OCI-LY1 (cell line): Measurements from ENCODE around the gene B4GALT7.

Experiments
- H2AFZ ChIP-seq: fragments of 200-600 bp; sonication (generic), shearing (Covaris generic); 2 replicates; pipeline ENCODE4 v1.6.0; 2014; ENCODE audit warnings: antibody characterized with exemption, mild to moderate bottlenecking, low read length
- H3F3A ChIP-seq: fragments of 200-600 bp; sonication (generic), shearing (Covaris generic); 2 replicates; pipeline ENCODE4 v1.6.0; 2014; ENCODE audit warnings: mild to moderate bottlenecking, antibody characterized with exemption, low read length, moderate library complexity; ENCODE audit not compliant: insufficient read depth
- H3K27ac ChIP-seq: fragments of 200-600 bp; sonication (generic); 2 replicates; pipeline ENCODE4 v1.5.1; 2014; ENCODE audit warnings: low read length, mixed run types, mild to moderate bottlenecking, low read depth; ENCODE audit not compliant: poor library complexity, severe bottlenecking
- H3K27me3 ChIP-seq: fragments of 200-600 bp; sonication (generic); 2 replicates; pipeline ENCODE4 v1.6.0; 2014; ENCODE audit warnings: antibody characterized with exemption, mild to moderate bottlenecking, low read length, moderate library complexity; ENCODE audit not compliant: insufficient read depth
- H3K36me3 ChIP-seq: fragments of 200-600 bp; sonication (generic); 2 replicates; pipeline ENCODE4 v1.6.1; 2014; ENCODE audit warnings: mild to moderate bottlenecking, antibody characterized with exemption, low read length, moderate library complexity, mixed read lengths; ENCODE audit not compliant: insufficient read depth
- H3K4me1 ChIP-seq: fragments of 200-600 bp; sonication (generic); 2 replicates; pipeline ENCODE4 v1.5.1; 2014; ENCODE audit warnings: mild to moderate bottlenecking, low read length, moderate library complexity; ENCODE audit not compliant: insufficient read depth, severe bottlenecking
- H3K4me2 ChIP-seq: fragments of 200-600 bp; sonication (generic), shearing (Covaris generic); 2 replicates; pipeline ENCODE4 v1.6.1; 2014; ENCODE audit warnings: low read length
- H3K4me3 ChIP-seq: fragments of 200-600 bp; sonication (generic); 2 replicates; pipeline ENCODE4 v1.5.1; 2014; ENCODE audit warnings: low read length, low read depth, mild to moderate bottlenecking, mixed read lengths; ENCODE audit not compliant: poor library complexity, severe bottlenecking
- H3K79me2 ChIP-seq: fragments of 200-600 bp; shearing (Covaris generic); 2 replicates; pipeline ENCODE4 v1.6.1; 2016; ENCODE audit warnings: mixed run types, low read length, mixed read lengths; ENCODE audit not compliant: insufficient read depth
- H3K9ac ChIP-seq: fragments of 200-600 bp; sonication (generic), shearing (Covaris generic); 2 replicates; pipeline ENCODE4 v1.6.1; 2014; ENCODE audit warnings: mild to moderate bottlenecking, low read length, mixed read lengths
- H3K9me2 ChIP-seq: fragments of 200-600 bp; sonication (generic), shearing (Covaris generic); 2 replicates; pipeline ENCODE4 v1.6.1; 2014; ENCODE audit warnings: low read depth, mild to moderate bottlenecking, low read length, mixed read lengths
- H3K9me3 ChIP-seq: fragments of 200-600 bp; shearing (Covaris generic); 2 replicates; pipeline ENCODE4 v1.6.1; 2014; ENCODE audit warnings: low read length, mixed read lengths
- H4K20me1 ChIP-seq: fragments of 200-600 bp; sonication (generic), shearing (Covaris generic); 2 replicates; pipeline ENCODE4 v1.6.0; 2016; ENCODE audit warnings: mild to moderate bottlenecking, low read length; ENCODE audit not compliant: insufficient read depth
- CTCF ChIP-seq: fragments of 200-600 bp; sonication (generic), shearing (Covaris generic); IDR thresholded peaks from 2 replicates; pipeline ENCODE4 v1.5.1; 2017; ENCODE audit warnings: mild to moderate bottlenecking, antibody characterized with exemption, low read length, moderate library complexity, mixed read lengths
- EZH2 ChIP-seq: fragments of 200-600 bp; sonication (generic), shearing (Covaris generic); IDR thresholded peaks from 2 replicates; pipeline ENCODE4 v1.8.0; 2017; ENCODE audit warnings: borderline replicate concordance, mixed run types, mild to moderate bottlenecking, antibody characterized with exemption, low read length, moderate library complexity, mixed read lengths

The B4GALT7 gene

GRCh38 chr5:177610131-177610769 lies 10.3 kb downstream of the B4GALT7 start:
- no peak overlapping the region for H3K4me2 ChIP-seq
- no peaks in the 10 kb centered on the region for H3K9me2 ChIP-seq
- H3K27me3 ChIP-seq = no peaks in the 10 kb centered on the region
- no peak overlapping the region for H2AFZ ChIP-seq
- H3K4me3 ChIP-seq = no peak overlapping the region
- H3F3A ChIP-seq = no peaks in the 10 kb centered on the region
- no peaks in the 10 kb centered on the region for H4K20me1 ChIP-seq
- TF ChIP-seq CTCF (no peak), EZH2 (no peak)
- H3K9ac ChIP-seq = no peak overlapping the region
- no peaks in the 10 kb centered on the region for H3K9me3 ChIP-seq
- no peaks in the 10 kb centered on the region for H3K4me1 ChIP-seq
- no peaks in the 10 kb centered on the region for H3K79me2 ChIP-seq
- no peak overlapping the region for H3K27ac ChIP-seq
- peaks cover 13% of the 10 kb centered on the region; the same call in 1 of the 2 replicates for H3K36me3 ChIP-seq

GRCh38 chr5:177610770-177611445 lies 11.0 kb downstream of the B4GALT7 start:
- H3K79me2 ChIP-seq = no peaks in the 10 kb centered on the region
- no peaks in the 10 kb centered on the region for H4K20me1 ChIP-seq
- H3K9me3 ChIP-seq = no peaks in the 10 kb centered on the region
- H3K9ac ChIP-seq = no peak overlapping the region
- H3K4me3 ChIP-seq = no peak overlapping the region
- no peaks in the 10 kb centered on the region for H3K9me2 ChIP-seq
- H3F3A ChIP-seq = no peaks in the 10 kb centered on the region
- no peaks in the 10 kb centered on the region for H3K27me3 ChIP-seq
- H3K4me1 ChIP-seq = no peaks in the 10 kb centered on the region
- H3K27ac ChIP-seq = no peak overlapping the region
- H3K36me3 ChIP-seq = peaks cover 10% of the 10 kb centered on the region; the same call in 1 of the 2 replicates
- no peak overlapping the region for H3K4me2 ChIP-seq
- H2AFZ ChIP-seq = no peak overlapping the region
- TF ChIP-seq EZH2 (no peak), CTCF (no peak)

DNA sequence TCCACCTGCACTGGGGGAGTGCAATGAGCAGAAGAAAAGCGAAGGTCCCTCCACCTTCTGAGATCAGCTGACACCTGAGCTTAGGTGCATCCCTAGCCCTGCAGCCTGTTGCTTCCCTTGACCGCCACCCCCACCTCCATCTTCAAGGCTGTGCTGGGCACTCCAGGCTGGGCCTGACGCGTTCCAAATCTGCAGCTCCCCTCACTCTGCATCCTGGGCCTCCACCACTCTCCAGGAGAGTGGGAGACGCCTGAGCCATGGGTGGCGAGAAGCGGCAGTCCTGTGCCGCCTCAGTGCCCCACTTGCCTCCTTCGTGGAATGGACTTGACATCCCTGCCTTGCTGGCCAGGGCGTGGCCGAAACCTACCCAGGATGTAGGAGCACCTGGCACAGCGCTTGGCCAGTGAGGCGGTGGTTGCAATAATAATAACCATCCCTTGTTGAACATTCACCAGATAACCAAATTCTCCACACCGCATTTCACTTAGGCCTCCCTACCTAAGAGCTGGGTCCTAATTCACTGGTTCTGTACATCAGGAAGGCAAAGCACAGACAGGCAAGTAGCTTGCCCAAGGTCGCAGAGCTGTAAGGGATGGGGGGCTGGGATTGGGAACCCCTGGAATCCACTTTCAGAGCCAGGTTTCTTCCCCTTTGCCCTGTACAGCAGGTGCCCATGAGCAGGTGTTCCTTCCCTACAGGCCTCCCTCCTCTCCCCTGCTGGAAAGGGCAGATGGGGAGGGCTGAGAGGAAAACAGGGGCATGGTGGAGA lies 11.7 kb downstream of the B4GALT7 start:
- Histone ChIP-seq H3K27me3 (no peaks in the 10 kb centered on the region), H3K36me3 (peaks cover 10% of the 10 kb centered on the region; the same call in 1 of the 2 replicates), H3K4me2 (no peak overlapping the region), H2AFZ (no peak overlapping the region), H3K79me2 (no peaks in the 10 kb centered on the region), H3K9me3 (no peaks in the 10 kb centered on the region), H3K9me2 (no peaks in the 10 kb centered on the region), H3K27ac (no peak overlapping the region), H3F3A (no peaks in the 10 kb centered on the region), H3K9ac (no peak overlapping the region), H4K20me1 (no peaks in the 10 kb centered on the region), H3K4me3 (no peak overlapping the region), H3K4me1 (no peaks in the 10 kb centered on the region)
- TF ChIP-seq EZH2 (no peak), CTCF (no peak)
